K562 treated with DMSO at 1 percent for 48 hours (cell line): ENCODE measurements around the gene NBPF3. TPM values are rescaled to one million over a fixed set of nuclear protein-coding genes. Genes with fewer than 3 reads are reported as not detected.

Experiments
- total RNA-seq: library from RNA; unstranded; fragments of 300-600 nt; gene quantifications from 2 replicates; pipeline ENCODE4 v1.2.3, GENCODE V29; 2022; ENCODE audit warnings: low replicate concordance; ENCODE audit errors: extremely low read depth

Gene NBPF3, protein sequence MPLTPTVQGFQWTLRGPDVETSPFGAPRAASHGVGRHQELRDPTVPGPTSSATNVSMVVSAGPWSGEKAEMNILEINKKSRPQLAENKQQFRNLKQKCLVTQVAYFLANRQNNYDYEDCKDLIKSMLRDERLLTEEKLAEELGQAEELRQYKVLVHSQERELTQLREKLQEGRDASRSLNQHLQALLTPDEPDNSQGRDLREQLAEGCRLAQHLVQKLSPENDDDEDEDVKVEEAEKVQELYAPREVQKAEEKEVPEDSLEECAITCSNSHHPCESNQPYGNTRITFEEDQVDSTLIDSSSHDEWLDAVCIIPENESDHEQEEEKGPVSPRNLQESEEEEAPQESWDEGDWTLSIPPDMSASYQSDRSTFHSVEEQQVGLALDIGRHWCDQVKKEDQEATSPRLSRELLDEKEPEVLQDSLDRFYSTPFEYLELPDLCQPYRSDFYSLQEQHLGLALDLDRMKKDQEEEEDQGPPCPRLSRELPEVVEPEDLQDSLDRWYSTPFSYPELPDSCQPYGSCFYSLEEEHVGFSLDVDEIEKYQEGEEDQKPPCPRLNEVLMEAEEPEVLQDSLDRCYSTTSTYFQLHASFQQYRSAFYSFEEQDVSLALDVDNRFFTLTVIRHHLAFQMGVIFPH
- total RNA-seq = not detected in 2 replicates

GRCh38 chr1:21439721-21440629, at the start of gene NBPF3:
Gene NBPF3, plus strand, starts transcription at chr1:21440137. Its CDS starts 4,950 bp downstream, at chr1:21445087.

GRCh38 chr1:21509351-21510112, 69.6 kb downstream of the NBPF3 start, which contains the start of gene ALPL:
Gene ALPL, plus strand, starts transcription at chr1:21509423. Its CDS starts 44,659 bp downstream, at chr1:21554082.

Other genes starting within 250 kb of the NBPF3 start
- gene ECE1, start 149.7 kb upstream of the NBPF3 start, total RNA-seq = not detected in 2 replicates
- gene ALPL, start 69.3 kb downstream of the NBPF3 start, total RNA-seq = not detected in 2 replicates
- gene RAP1GAP, start 229.2 kb downstream of the NBPF3 start, total RNA-seq = not detected in 2 replicates